ENCODE measurements around the gene SAMD4A. TPM values are rescaled to one million over a fixed set of nuclear protein-coding genes. Genes with fewer than 3 reads are reported as not detected.
A peak's percentile ranks its signal among the peaks of the same experiment; 100 is the strongest.

The SAMD4A gene
- total RNA-seq, 1 experiment from 2014 or later = 18.3 TPM

DNA sequence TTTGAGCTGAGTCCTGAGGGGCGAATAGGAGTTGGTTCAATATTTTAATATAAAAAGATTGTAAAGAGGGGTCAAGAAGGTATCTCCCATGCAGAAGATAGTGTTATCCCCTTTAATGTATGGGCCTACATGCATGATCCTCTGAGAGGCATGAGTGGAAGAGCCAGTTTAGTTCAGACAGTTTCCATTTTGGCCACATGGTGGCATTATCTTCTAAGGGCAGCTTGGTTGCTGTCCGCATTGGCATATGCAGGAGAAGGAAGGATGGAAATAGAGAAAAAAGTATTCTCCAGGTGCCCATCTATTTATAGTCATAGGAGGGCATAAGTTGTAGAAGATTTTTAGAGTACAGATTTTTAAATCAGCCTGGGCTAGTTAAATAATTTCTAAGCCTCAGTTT is 5.4 kb downstream of the SAMD4A start:
- Histone ChIP-seq H3K9me3 (ENCODE audit: insufficient read depth, low read depth) (peaks cover 18% of the 10 kb centered on the region; the same call in 1 of the 2 replicates), H3K4me1 (replicated peaks; ENCODE audit: insufficient read depth) (peaks cover 33% of the 10 kb centered on the region), H3F3A (ENCODE audit: insufficient read depth, low read depth) (peaks cover 16% of the 10 kb centered on the region), H3K79me2 (ENCODE audit: low read depth) (peaks cover 68% of the 10 kb centered on the region), H3K4me2 (no peak overlapping the region), H3K27me3 (ENCODE audit: insufficient read depth, low read depth) (no peaks in the 10 kb centered on the region), H2AFZ (no peak overlapping the region), H3K9me2 (ENCODE audit: insufficient read depth) (no peaks in the 10 kb centered on the region), H4K20me1 (ENCODE audit: insufficient read depth) (no peaks in the 10 kb centered on the region), H3K27ac (no peak overlapping the region), H3K36me3 (ENCODE audit: low read depth) (peaks cover 28% of the 10 kb centered on the region), H3K4me3 (no peak overlapping the region)
- ChIA-PET POLR2A (ENCODE audit: unreplicated experiment) (no interaction called here), CTCF (interaction anchor here (0.5 to 0.8 kb wide), 2 partner anchors 93 to 119 kb away, joined by 3 read pairs; no protein-coding TSS in a partner anchor)
- intact Hi-C loops (cut with micrococcal nuclease; ENCODE audit: unreplicated experiment) = no loop called here
- no peak for DNase-seq
- BruUV-seq (replicated peaks) = no TSS peak
- peak; percentile 66 for TF ChIP-seq CTCF (conservative IDR thresholded peaks at IDR 0.05)
- TF ChIP-seq EZH2 (IDR thresholded peaks at IDR 0.05; ENCODE audit: low read depth) = no peak

DNA sequence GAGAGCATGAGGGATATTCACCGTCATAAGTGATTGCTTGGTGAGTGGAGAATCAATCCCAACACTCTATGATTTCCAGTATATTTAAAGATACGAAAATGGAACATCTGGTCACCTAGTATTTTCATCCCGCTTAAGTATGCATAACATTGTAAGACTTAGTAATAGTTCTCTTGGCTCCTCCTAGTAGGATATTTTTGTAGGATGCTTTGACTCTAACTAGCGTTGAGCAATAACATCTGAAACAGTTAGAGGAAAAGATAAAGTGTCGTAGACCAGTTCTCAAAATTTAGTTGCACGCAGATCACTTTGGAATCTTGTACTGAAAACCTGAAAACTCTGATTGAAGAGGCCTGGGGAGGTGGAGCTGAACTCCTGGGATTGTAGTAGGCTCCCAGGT is 7.6 kb downstream of the SAMD4A start:
- Histone ChIP-seq H3K36me3 (ENCODE audit: low read depth) (peaks cover 28% of the 10 kb centered on the region), H3K79me2 (ENCODE audit: low read depth) (peaks cover 64% of the 10 kb centered on the region), H3K27ac (no peak overlapping the region), H3K27me3 (ENCODE audit: insufficient read depth, low read depth) (no peaks in the 10 kb centered on the region), H3K4me2 (no peak overlapping the region), H3K9me3 (ENCODE audit: insufficient read depth, low read depth) (peaks cover 18% of the 10 kb centered on the region; the same call in 1 of the 2 replicates), H3K9me2 (ENCODE audit: insufficient read depth) (no peaks in the 10 kb centered on the region), H3K4me3 (no peak overlapping the region), H2AFZ (no peak overlapping the region), H3F3A (ENCODE audit: insufficient read depth, low read depth) (peaks cover 11% of the 10 kb centered on the region), H3K4me1 (replicated peaks; ENCODE audit: insufficient read depth) (peaks cover 23% of the 10 kb centered on the region), H4K20me1 (ENCODE audit: insufficient read depth) (no peaks in the 10 kb centered on the region)
- intact Hi-C loops (cut with micrococcal nuclease; ENCODE audit: unreplicated experiment) = no loop called here
- ChIA-PET POLR2A (ENCODE audit: unreplicated experiment) (no interaction called here), CTCF (no interaction called here)
- BruUV-seq (replicated peaks) = no TSS peak
- DNase-seq = no peak
- TF ChIP-seq EZH2 (IDR thresholded peaks at IDR 0.05; ENCODE audit: low read depth) (no peak), CTCF (conservative IDR thresholded peaks at IDR 0.05) (no peak)

DNA sequence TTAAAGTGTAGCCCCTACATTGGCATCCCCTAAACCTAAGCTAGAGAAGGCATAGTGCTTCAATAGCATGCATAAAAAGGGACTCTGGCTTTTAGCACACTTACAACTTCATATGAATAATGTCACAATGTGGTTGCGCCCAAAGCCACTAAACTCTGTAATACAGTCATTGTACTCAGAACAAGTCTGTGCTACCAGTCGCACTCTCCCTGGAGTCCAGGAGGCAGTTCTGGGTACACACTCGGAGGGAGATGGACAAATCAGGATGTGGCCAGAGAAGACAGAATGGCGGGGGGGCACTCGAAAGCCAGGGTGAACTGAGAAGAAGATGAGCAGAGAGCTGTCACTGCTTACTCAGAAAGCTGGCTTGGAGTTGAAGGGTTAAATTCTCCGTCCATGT is 10.6 kb downstream of the SAMD4A start:
- CTCF ChIA-PET = no interaction called here

More for the DNA sequence above, 10.6 kb downstream of the SAMD4A start:
- Histone ChIP-seq H3F3A (ENCODE audit: insufficient read depth, low read depth) (no peaks in the 10 kb centered on the region), H3K79me2 (ENCODE audit: low read depth) (peaks cover 50% of the 10 kb centered on the region), H3K4me3 (no peak overlapping the region), H3K27ac (no peak overlapping the region), H3K9me2 (ENCODE audit: insufficient read depth) (no peaks in the 10 kb centered on the region), H3K4me2 (no peak overlapping the region), H4K20me1 (ENCODE audit: insufficient read depth) (no peaks in the 10 kb centered on the region), H3K36me3 (ENCODE audit: low read depth) (peaks cover 14% of the 10 kb centered on the region), H2AFZ (no peak overlapping the region), H3K27me3 (ENCODE audit: insufficient read depth, low read depth) (no peaks in the 10 kb centered on the region), H3K4me1 (replicated peaks; ENCODE audit: insufficient read depth) (no peaks in the 10 kb centered on the region), H3K9me3 (ENCODE audit: insufficient read depth, low read depth) (peaks cover 10% of the 10 kb centered on the region; the same call in 1 of the 2 replicates)
- TF ChIP-seq EZH2 (IDR thresholded peaks at IDR 0.05; ENCODE audit: low read depth) = no peak
- TF ChIP-seq CTCF (conservative IDR thresholded peaks at IDR 0.05) = no peak
- POLR2A ChIA-PET (ENCODE audit: unreplicated experiment) = no interaction called here
- BruUV-seq (replicated peaks) = no TSS peak
- intact Hi-C loops (cut with micrococcal nuclease; ENCODE audit: unreplicated experiment) = no loop called here
- DNase-seq = no peak

All from PC-9 (cell line).